Measurements from ENCODE around the gene PICALM. TPM values are rescaled to one million over a fixed set of nuclear protein-coding genes. Genes with fewer than 3 reads are reported as not detected.
"Not testable (repeated sequence)": the region's sequence is repeated elsewhere in the genome, so short reads cannot be mapped to it uniquely, and the experiment has no call there.

Gene PICALM
- total RNA-seq, 2 donors from 2014 or later = 97.8 to 132 TPM

GRCh38 chr11:85934596-85935169, 134.2 kb downstream of the PICALM start:
- intact Hi-C loops (cut with DNase I) = no loop called here
- H3K4me1 ChIP-seq = no peaks in the 10 kb centered on the region
- no peaks in the 10 kb centered on the region for H3K27me3 ChIP-seq
- H3K9me3 ChIP-seq = no peaks in the 10 kb centered on the region
- no peak overlapping the region for H3K4me3 ChIP-seq
- H3K36me3 ChIP-seq (replicated peaks in 1 of 2; ENCODE audit: insufficient read depth in 1 of 2, low read depth in 2 of 2) = no peaks in the 10 kb centered on the region
- WGBS, 2 donors = 28 to 46% methylated on average over 20 to 47 of the region's 47 CpGs
- ATAC-seq (peak; percentile 50), DNase-seq (peak in 3 of 4 donors; percentile 24 to 45 (median 34))
- TF ChIP-seq POLR2A (IDR thresholded peaks at IDR 0.05) = no peak
- no peak for TF ChIP-seq CTCF (IDR thresholded peaks at IDR 0.05)
- no peak overlapping the region for H3K27ac ChIP-seq

GRCh38 chr11:85930879-85931366, 138.0 kb downstream of the PICALM start:
- ATAC-seq (no peak), DNase-seq (no peak)
- H3K9me3 ChIP-seq = no peaks in the 10 kb centered on the region
- intact Hi-C loops (cut with DNase I) = no loop called here
- TF ChIP-seq CTCF (IDR thresholded peaks at IDR 0.05) = no peak
- TF ChIP-seq POLR2A (IDR thresholded peaks at IDR 0.05) = no peak
- H3K36me3 ChIP-seq (replicated peaks in 1 of 2; ENCODE audit: insufficient read depth in 1 of 2, low read depth in 2 of 2) = no peaks in the 10 kb centered on the region
- no peaks in the 10 kb centered on the region for H3K4me1 ChIP-seq
- WGBS, 2 donors = 34 to 43% methylated on average over 11 of the region's 11 CpGs
- no peak overlapping the region for H3K27ac ChIP-seq
- H3K4me3 ChIP-seq = no peak overlapping the region
- no peaks in the 10 kb centered on the region for H3K27me3 ChIP-seq

GRCh38 chr11:85926653-85927214, 142.2 kb downstream of the PICALM start:
- intact Hi-C loops (cut with DNase I); DNase-seq; H3K9me3 ChIP-seq; ATAC-seq; H3K36me3 ChIP-seq (replicated peaks in 1 of 2; ENCODE audit: insufficient read depth in 1 of 2, low read depth in 2 of 2); H3K27me3 ChIP-seq; H3K27ac ChIP-seq; H3K4me1 ChIP-seq; H3K4me3 ChIP-seq: not testable (repeated sequence)
- WGBS, 2 donors = 52 to 60% methylated on average over 2 of the region's 2 CpGs

GRCh38 chr11:85923455-85923854, 145.4 kb downstream of the PICALM start:
- WGBS, 2 donors = 50 to 69% methylated on average over 1 of the region's 1 CpG
- Histone ChIP-seq H3K36me3 (replicated peaks in 1 of 2; ENCODE audit: insufficient read depth in 1 of 2, low read depth in 2 of 2) (no peaks in the 10 kb centered on the region), H3K27me3 (no peaks in the 10 kb centered on the region), H3K27ac (no peak overlapping the region), H3K4me3 (no peak overlapping the region), H3K4me1 (no peaks in the 10 kb centered on the region), H3K9me3 (no peaks in the 10 kb centered on the region)
- TF ChIP-seq CTCF (IDR thresholded peaks at IDR 0.05) = no peak
- TF ChIP-seq POLR2A (IDR thresholded peaks at IDR 0.05) = no peak
- ATAC-seq (no peak), DNase-seq (no peak)
- intact Hi-C loops (cut with DNase I) = no loop called here

GRCh38 chr11:85922367-85922766, 146.5 kb downstream of the PICALM start:
- Histone ChIP-seq H3K9me3 (no peaks in the 10 kb centered on the region), H3K27ac (no peak overlapping the region), H3K27me3 (no peaks in the 10 kb centered on the region), H3K4me3 (no peak overlapping the region), H3K4me1 (no peaks in the 10 kb centered on the region), H3K36me3 (replicated peaks in 1 of 2; ENCODE audit: insufficient read depth in 1 of 2, low read depth in 2 of 2) (no peaks in the 10 kb centered on the region)
- ATAC-seq = no peak
- TF ChIP-seq CTCF (IDR thresholded peaks at IDR 0.05) = no peak
- no peak for TF ChIP-seq POLR2A (IDR thresholded peaks at IDR 0.05)
- intact Hi-C loops (cut with DNase I) = no loop called here
- DNase-seq = no peak
- 93 to 100% methylated on average over 1 of the region's 1 CpG for WGBS, 2 donors
